ENCODE data around the gene TNFSF18.

The TNFSF18 gene

DNA sequence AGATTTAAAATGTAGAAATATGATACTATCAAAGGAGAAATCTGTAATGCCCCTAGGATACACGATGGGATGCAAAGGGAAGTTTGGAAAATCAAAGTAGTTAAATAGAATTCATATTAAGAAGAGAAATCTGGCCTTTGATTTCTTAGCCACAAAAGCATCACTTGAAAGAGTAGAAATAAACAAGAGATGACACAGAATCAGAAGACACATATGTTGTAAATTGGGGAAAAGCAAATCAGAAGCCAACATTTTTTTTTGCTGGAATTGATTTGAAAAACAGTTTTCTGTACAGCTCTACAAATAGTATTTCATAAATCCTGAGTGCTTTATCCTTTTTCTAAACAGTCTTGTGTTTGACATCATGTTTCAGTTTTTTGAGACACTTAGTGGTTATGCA, 12.4 kb upstream of the TNFSF18 start:
- H3K4me1 ChIP-seq (ENCODE audit: control insufficient read depth in 1 of 2, insufficient read depth in 1 of 2, low read depth in 1 of 2, low read length in 1 of 2): no peaks in the 10 kb centered on the region
- H3K9me3 ChIP-seq: no peaks in the 10 kb centered on the region
- TF ChIP-seq, protein P1, sequence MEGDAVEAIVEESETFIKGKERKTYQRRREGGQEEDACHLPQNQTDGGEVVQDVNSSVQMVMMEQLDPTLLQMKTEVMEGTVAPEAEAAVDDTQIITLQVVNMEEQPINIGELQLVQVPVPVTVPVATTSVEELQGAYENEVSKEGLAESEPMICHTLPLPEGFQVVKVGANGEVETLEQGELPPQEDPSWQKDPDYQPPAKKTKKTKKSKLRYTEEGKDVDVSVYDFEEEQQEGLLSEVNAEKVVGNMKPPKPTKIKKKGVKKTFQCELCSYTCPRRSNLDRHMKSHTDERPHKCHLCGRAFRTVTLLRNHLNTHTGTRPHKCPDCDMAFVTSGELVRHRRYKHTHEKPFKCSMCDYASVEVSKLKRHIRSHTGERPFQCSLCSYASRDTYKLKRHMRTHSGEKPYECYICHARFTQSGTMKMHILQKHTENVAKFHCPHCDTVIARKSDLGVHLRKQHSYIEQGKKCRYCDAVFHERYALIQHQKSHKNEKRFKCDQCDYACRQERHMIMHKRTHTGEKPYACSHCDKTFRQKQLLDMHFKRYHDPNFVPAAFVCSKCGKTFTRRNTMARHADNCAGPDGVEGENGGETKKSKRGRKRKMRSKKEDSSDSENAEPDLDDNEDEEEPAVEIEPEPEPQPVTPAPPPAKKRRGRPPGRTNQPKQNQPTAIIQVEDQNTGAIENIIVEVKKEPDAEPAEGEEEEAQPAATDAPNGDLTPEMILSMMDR (IDR thresholded peaks at IDR 0.05): no peak
- H3K4me3 ChIP-seq (ENCODE audit: low read depth in 1 of 2, low read length in 1 of 2): no peak overlapping the region
- no peak overlapping the region for H3K27ac ChIP-seq
- no peaks in the 10 kb centered on the region for H3K36me3 ChIP-seq
- H3K27me3 ChIP-seq: no peaks in the 10 kb centered on the region

DNA sequence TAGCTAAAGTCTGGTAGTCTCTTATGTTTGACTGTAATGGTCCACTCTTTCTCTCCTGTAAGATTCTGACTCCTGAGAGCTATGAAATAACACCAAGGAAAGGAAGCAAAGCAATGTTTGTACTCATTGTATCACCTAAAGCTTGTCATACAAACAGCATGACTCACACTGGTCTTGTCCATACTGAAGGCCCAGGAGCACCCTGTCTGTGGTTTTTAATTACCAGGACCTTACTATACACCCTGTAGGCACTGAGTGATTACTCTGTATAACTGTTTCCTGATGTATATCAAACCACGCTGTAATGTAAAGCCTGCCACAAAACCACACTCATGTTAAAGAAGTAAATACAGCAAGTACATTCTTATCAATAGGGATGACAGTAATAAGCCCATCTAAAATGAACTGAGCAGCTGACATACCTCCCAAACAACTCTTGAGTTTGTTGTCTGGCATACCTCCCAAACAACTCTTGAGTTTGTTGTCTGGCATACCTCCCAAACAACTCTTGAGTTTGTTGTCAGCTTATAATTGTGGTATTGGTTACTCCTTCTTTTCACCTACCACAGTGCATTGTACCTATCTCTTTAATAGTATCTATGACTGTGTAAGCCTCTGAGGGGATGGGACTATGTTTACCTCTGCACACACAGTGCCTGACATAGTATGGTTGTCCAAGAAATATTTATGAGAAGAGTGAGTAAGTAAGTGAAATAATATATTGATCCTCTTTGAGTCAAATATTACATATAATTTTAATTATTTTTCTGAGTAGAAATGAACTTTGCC, 11.6 kb upstream of the TNFSF18 start:
- Histone ChIP-seq H3K4me1 (ENCODE audit: control insufficient read depth in 1 of 2, insufficient read depth in 1 of 2, low read depth in 1 of 2, low read length in 1 of 2) (no peaks in the 10 kb centered on the region), H3K36me3 (no peaks in the 10 kb centered on the region), H3K27ac (no peak overlapping the region), H3K9me3 (no peaks in the 10 kb centered on the region), H3K4me3 (ENCODE audit: low read depth in 1 of 2, low read length in 1 of 2) (no peak overlapping the region), H3K27me3 (no peaks in the 10 kb centered on the region)
- TF ChIP-seq, protein P1 (IDR thresholded peaks at IDR 0.05): no peak

DNA sequence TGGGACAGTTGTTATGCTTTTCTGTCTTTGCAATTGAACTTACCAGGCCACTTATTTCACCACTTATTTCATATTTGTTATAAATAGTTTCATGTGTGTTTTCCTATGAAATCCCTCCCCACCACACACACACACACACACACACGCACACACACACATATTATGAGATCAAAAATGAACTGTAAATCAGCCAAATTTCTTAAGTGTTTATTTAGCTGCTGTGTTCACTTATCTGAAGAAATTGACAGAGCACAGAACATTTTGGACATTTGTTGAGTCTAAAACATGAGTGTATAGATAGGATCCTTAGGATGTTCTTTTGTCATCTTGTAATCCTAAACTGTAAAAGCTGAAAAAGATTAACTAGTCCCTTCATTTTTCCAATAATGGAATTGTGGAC, 7.8 kb upstream of the TNFSF18 start:
- no peaks in the 10 kb centered on the region for H3K4me1 ChIP-seq (ENCODE audit: control insufficient read depth in 1 of 2, insufficient read depth in 1 of 2, low read depth in 1 of 2, low read length in 1 of 2)
- H3K9me3 ChIP-seq: no peaks in the 10 kb centered on the region
- TF ChIP-seq, protein P1 (IDR thresholded peaks at IDR 0.05): no peak
- H3K27ac ChIP-seq: no peak overlapping the region
- no peaks in the 10 kb centered on the region for H3K27me3 ChIP-seq
- no peak overlapping the region for H3K4me3 ChIP-seq (ENCODE audit: low read depth in 1 of 2, low read length in 1 of 2)
- no peaks in the 10 kb centered on the region for H3K36me3 ChIP-seq

DNA sequence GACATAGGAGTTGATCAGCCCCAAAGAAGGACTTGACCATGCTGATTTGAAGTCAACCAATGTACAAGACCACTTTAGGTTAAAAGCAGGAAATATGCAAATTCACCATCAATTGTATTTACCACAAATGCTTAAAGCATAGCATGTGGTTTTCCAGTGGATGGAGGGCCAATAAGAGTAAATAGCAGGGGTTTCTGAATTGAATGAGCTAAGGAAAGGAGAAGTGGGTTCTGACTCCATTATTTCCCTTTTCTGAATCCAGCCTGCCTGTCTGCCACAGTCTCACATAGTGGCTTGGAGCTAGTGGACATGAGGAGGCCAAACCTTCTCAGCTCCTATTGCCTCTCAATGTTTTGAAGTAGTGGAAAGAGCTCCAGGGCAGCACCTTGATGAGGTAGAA, 7.2 kb upstream of the TNFSF18 start:
- TF ChIP-seq, protein P1 (IDR thresholded peaks at IDR 0.05): no peak
- H3K36me3 ChIP-seq: no peaks in the 10 kb centered on the region
- H3K27me3 ChIP-seq: no peaks in the 10 kb centered on the region
- H3K4me3 ChIP-seq (ENCODE audit: low read depth in 1 of 2, low read length in 1 of 2): no peak overlapping the region
- no peak overlapping the region for H3K27ac ChIP-seq
- no peaks in the 10 kb centered on the region for H3K4me1 ChIP-seq (ENCODE audit: control insufficient read depth in 1 of 2, insufficient read depth in 1 of 2, low read depth in 1 of 2, low read length in 1 of 2)
- no peaks in the 10 kb centered on the region for H3K9me3 ChIP-seq

DNA sequence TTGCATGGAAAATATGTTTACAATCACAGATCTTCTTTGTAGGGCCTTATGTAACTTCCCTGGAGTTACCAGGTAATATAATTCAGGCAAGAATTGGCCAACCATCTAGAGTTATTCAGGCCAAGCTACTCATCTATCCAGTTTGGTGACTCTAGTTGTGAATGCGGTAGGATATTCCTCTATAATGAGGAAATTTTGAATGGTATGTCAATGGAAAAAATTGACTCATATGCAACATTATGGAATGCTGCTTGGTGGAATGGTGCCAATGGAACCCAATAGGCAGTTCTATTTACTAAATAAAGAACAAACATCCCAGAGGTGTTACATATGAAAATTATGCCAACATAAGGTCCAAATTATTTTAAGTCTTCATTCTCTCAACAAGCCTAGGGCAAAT, 5.6 kb upstream of the TNFSF18 start:
- Histone ChIP-seq H3K36me3 (no peaks in the 10 kb centered on the region), H3K4me1 (ENCODE audit: control insufficient read depth in 1 of 2, insufficient read depth in 1 of 2, low read depth in 1 of 2, low read length in 1 of 2) (no peaks in the 10 kb centered on the region), H3K9me3 (no peaks in the 10 kb centered on the region), H3K27me3 (no peaks in the 10 kb centered on the region), H3K27ac (no peak overlapping the region), H3K4me3 (ENCODE audit: low read depth in 1 of 2, low read length in 1 of 2) (no peak overlapping the region)
- TF ChIP-seq, protein P1 (IDR thresholded peaks at IDR 0.05): no peak
